Hepatocyte (in vitro differentiated cells): Measurements from ENCODE around the gene ZNF467. TPM values are rescaled to one million over a fixed set of nuclear protein-coding genes. Genes with fewer than 3 reads are reported as not detected.

Experiments
- DNase-seq: peaks from one replicate; pipeline ENCODE4 v3.0.0-alpha.2; 2016; ENCODE audit warnings: low spot score
- H2AFZ ChIP-seq: fragments of 200-600 bp; sonication (generic); 2 replicates; pipeline ENCODE4 v1.6.0; 2016; ENCODE audit warnings: antibody characterized with exemption, mild to moderate bottlenecking
- H3K27ac ChIP-seq: fragments of 200-600 bp; sonication (generic); 2 replicates; pipeline ENCODE4 v1.5.1; 2016; ENCODE audit warnings: mild to moderate bottlenecking
- H3K27me3 ChIP-seq: fragments of 200-600 bp; sonication (generic); 2 replicates; pipeline ENCODE4 v1.6.1; 2016
- H3K36me3 ChIP-seq: fragments of 200-600 bp; sonication (generic); replicated peaks from 2 replicates; pipeline ENCODE4 v1.5.1; 2016; ENCODE audit warnings: low read depth; ENCODE audit not compliant: insufficient read depth
- H3K4me1 ChIP-seq: fragments of 200-600 bp; sonication (generic); 2 replicates; pipeline ENCODE4 v1.5.1; 2016; ENCODE audit warnings: mild to moderate bottlenecking, moderate library complexity; ENCODE audit not compliant: insufficient read depth
- H3K4me2 ChIP-seq: fragments of 200-600 bp; sonication (generic); 2 replicates; pipeline ENCODE4 v1.6.0; 2016
- H3K4me3 ChIP-seq: fragments of 200-600 bp; sonication (generic); 2 replicates; pipeline ENCODE4 v1.5.1; 2016; ENCODE audit warnings: mild to moderate bottlenecking
- H3K79me2 ChIP-seq: fragments of 200-600 bp; sonication (generic); 2 replicates; pipeline ENCODE4 v1.6.0; 2017; ENCODE audit warnings: mild to moderate bottlenecking
- H3K9me2 ChIP-seq: fragments of 200-600 bp; sonication (generic); replicated peaks from 2 replicates; pipeline ENCODE4 v1.6.0; 2017; ENCODE audit warnings: mild to moderate bottlenecking; ENCODE audit not compliant: insufficient read depth
- H3K9me3 ChIP-seq: fragments of 200-600 bp; sonication (generic); 2 replicates; pipeline ENCODE4 v1.5.1; 2016; ENCODE audit warnings: low read depth, mild to moderate bottlenecking
- H4K20me1 ChIP-seq: fragments of 200-600 bp; sonication (generic); 2 replicates; pipeline ENCODE4 v1.6.0; 2016; ENCODE audit warnings: mild to moderate bottlenecking; ENCODE audit not compliant: insufficient read depth, poor library complexity, severe bottlenecking
- CTCF ChIP-seq: fragments of 200-600 bp; sonication (generic); IDR thresholded peaks from 2 replicates; pipeline ENCODE4 v1.5.1; 2016; ENCODE audit warnings: antibody characterized with exemption, mild to moderate bottlenecking; ENCODE audit not compliant: poor library complexity
- EZH2 ChIP-seq: fragments of 200-600 bp; sonication (generic); IDR thresholded peaks from 2 replicates; pipeline ENCODE4 v1.6.1; 2016; ENCODE audit warnings: antibody characterized with exemption, mild to moderate bottlenecking, borderline replicate concordance
- EZH2phosphoT487 ChIP-seq: fragments of 200-600 bp; sonication (generic); IDR thresholded peaks from one replicate; pipeline ENCODE4 v1.6.1; 2018; ENCODE audit warnings: antibody characterized with exemption, mild to moderate bottlenecking, low read depth, moderate library complexity; ENCODE audit not compliant: unreplicated experiment, severe bottlenecking
- WGBS: methylation state at CpG from one replicate; pipeline ENCODE4 v1.1.6; 2016; ENCODE audit warnings: low lambda C conversion rate; ENCODE audit errors: missing lambda C conversion rate; 5-methylcytosine and 5-hydroxymethylcytosine counted together
- polyA plus RNA-seq: library from polyadenylated mRNA; unstranded; fragments of >200 nt; fragmentation: Nextera tagmentation; extraction: Ambion mirVana; gene quantifications from 2 replicates; pipeline ENCODE4 v1.2.1, GENCODE V29; 2016
- total RNA-seq: library from RNA; depleted of rRNA; stranded (reverse); fragments of >200 nt; gene quantifications from 2 replicates; pipeline ENCODE4 v1.2.3, GENCODE V29; 2014

The ZNF467 gene
- total and polyA plus RNA-seq, 2 experiments from 2014 or later, result 7.8 to 15.6 TPM

DNA sequence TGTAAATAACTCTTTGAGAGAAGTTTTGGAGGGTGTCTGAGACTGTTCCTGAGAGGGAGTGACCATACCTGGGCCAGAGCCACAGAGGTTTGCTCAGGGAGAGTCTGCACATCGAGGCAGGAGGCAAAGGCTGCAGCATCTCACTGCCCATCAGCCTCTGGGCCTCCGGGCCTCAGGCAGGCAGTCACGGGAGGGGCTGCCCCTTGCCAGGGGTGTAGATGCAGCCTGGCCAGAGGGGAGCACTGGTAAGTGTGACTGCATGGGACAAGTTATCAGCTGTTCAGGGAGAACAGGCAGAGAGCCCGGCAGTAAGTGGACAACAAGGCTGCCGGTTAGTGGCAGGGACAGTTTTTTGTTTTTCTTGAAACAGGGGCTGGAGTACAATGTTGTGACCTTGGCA lies 55.9 kb downstream of the ZNF467 start:
- Histone ChIP-seq H3K36me3 (no peaks in the 10 kb centered on the region), H3K4me1 (peaks cover 4% of the 10 kb centered on the region), H3K27me3 (no peaks in the 10 kb centered on the region), H4K20me1 (no peaks in the 10 kb centered on the region), H3K79me2 (peaks cover 17% of the 10 kb centered on the region), H3K9me2 (no peaks in the 10 kb centered on the region), H3K4me3 (no peak overlapping the region), H3K9me3 (no peaks in the 10 kb centered on the region), H3K4me2 (no peak overlapping the region), H3K27ac (no peak overlapping the region), H2AFZ (no peak overlapping the region)
- 88% methylated on average over 5 of the region's 5 CpGs for WGBS
- DNase-seq, result no peak
- TF ChIP-seq CTCF (no peak), EZH2phosphoT487 (no peak), EZH2 (no peak)

DNA sequence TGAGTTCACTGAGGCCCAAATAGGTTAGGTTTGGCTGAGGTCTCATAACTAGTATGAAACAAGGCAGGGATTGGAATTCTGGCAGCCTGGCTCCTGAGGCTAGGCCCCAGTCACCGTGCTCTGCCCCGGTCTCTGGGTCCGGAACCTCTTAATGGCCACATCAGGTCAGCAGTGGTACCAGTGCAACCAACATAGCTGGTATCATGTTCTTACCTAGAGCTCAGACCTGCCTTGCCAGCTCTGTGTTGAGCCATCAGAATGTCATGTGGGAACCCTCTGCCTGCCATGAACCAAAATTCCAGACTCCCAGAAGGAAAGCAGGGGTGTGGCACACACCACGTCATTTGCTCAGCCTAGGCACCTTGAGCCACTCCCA lies 56.5 kb downstream of the ZNF467 start:
- no peaks in the 10 kb centered on the region for H3K36me3 ChIP-seq
- H2AFZ ChIP-seq, result no peak overlapping the region
- no peaks in the 10 kb centered on the region for H4K20me1 ChIP-seq
- H3K4me2 ChIP-seq, result no peak overlapping the region
- TF ChIP-seq EZH2phosphoT487, result no peak
- no peak for TF ChIP-seq EZH2
- no peak for TF ChIP-seq CTCF
- H3K4me1 ChIP-seq, result peaks cover 4% of the 10 kb centered on the region
- H3K9me3 ChIP-seq, result no peaks in the 10 kb centered on the region
- WGBS, result 97% methylated on average over 4 of the region's 4 CpGs
- H3K9me2 ChIP-seq, result no peaks in the 10 kb centered on the region
- H3K79me2 ChIP-seq, result peaks cover 17% of the 10 kb centered on the region
- H3K4me3 ChIP-seq, result no peak overlapping the region
- H3K27me3 ChIP-seq, result no peaks in the 10 kb centered on the region
- H3K27ac ChIP-seq, result no peak overlapping the region
- no peak for DNase-seq

DNA sequence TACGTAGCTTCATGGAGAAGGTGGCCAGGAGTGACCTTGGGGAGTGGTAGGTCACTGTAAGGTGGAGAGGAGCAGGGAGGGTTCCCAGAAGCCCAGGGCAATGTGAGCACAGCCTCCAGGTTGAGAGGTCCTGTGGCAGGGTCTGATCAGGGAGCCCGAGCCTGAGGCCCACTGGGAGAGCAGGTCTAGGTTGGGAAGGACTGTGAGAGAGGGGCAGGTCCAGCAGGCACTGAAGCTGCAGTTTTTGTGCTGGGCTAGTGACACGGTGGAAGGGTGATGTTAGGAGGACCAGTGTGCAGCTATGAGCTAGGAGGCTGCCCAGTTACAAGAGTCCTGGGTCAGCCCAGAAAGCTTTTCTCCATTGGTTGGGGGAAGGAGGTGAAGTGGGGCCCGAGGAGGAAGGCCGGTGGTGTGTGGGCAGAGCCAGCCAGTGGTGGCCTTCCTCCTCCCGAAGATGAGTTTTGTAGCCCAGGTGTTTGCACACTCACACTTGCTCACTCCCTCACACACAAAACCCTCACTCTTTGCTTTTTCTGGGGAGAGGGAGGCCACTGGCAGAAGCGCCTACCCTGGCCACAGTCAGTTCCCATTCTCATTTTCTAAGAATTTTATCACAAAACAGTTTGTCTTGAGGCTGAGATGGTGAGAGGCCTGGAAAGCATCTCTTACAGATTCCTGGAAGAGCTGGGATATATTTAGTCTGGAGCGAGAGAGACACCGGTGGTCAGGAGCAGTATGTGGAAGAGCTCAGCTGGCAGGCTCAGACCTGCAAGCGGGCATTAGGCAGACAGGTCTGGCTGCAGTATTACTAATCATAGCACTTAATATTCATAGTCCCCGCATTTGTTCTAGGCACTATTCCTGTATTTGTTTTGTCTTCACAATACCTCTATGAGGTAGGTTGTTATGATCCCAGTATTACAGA lies 57.1 kb downstream of the ZNF467 start:
- Histone ChIP-seq H3K27ac (no peak overlapping the region), H3K4me3 (no peak overlapping the region)
- TF ChIP-seq EZH2, result no peak
- TF ChIP-seq EZH2phosphoT487, result no peak
- no peak for TF ChIP-seq CTCF

More for the DNA sequence above, 57.1 kb downstream of the ZNF467 start:
- H3K79me2 ChIP-seq, result peaks cover 17% of the 10 kb centered on the region
- H3K27me3 ChIP-seq, result no peaks in the 10 kb centered on the region
- peak overlapping the region; percentile 97 for H3K4me2 ChIP-seq
- peaks cover 6% of the 10 kb centered on the region for H3K9me3 ChIP-seq
- H2AFZ ChIP-seq, result no peak overlapping the region
- peaks cover 4% of the 10 kb centered on the region for H3K4me1 ChIP-seq
- no peaks in the 10 kb centered on the region for H4K20me1 ChIP-seq
- no peaks in the 10 kb centered on the region for H3K36me3 ChIP-seq
- WGBS, result 74% methylated on average over 11 of the region's 11 CpGs
- DNase-seq, result no peak
- H3K9me2 ChIP-seq, result no peaks in the 10 kb centered on the region
